HFFc6 (cell line): Measurements from ENCODE around the gene NOVA1. TPM values are rescaled to one million over a fixed set of nuclear protein-coding genes. Genes with fewer than 3 reads are reported as not detected.

Experiments
- DNase-seq: peaks from one replicate; pipeline ENCODE4 v3.0.0-alpha.2; 2018
- H3K27ac Mint-ChIP-seq: 2 replicates; pipeline ENCODE4 v1.8.0; 2020; ENCODE audit warnings: mild to moderate bottlenecking, mixed read lengths
- H3K27me3 Mint-ChIP-seq: 2 replicates; pipeline ENCODE4 v1.8.0; 2021; ENCODE audit warnings: mild to moderate bottlenecking, moderate library complexity, mixed read lengths; ENCODE audit not compliant: insufficient read depth
- H3K36me3 Mint-ChIP-seq: 2 replicates; pipeline ENCODE4 v1.8.0; 2021; ENCODE audit warnings: low read depth, mixed read lengths
- H3K4me1 Mint-ChIP-seq: 2 replicates; pipeline ENCODE4 v1.8.0; 2020; ENCODE audit warnings: low read depth, mixed read lengths
- H3K4me3 Mint-ChIP-seq: 2 replicates; pipeline ENCODE4 v1.8.0; 2020; ENCODE audit warnings: mild to moderate bottlenecking, moderate library complexity, mixed read lengths
- H3K9me3 Mint-ChIP-seq: 2 replicates; pipeline ENCODE4 v1.8.0; 2020; ENCODE audit warnings: mild to moderate bottlenecking, mixed read lengths
- total RNA-seq, 6 experiments: library from RNA; stranded (reverse); fragmentation: NEBNext Ultra II Directional; extraction: Animal tissue kit (Norgen Biotek cat#: 25700); gene quantifications; 2 replicates in 1 of 6; 3 replicates in 5 of 6; pipeline ENCODE4 v1.2.3, GENCODE V29; 2021
- TF ChIP-seq, protein P1 (sequence below): fragments of 200-600 bp; sonication (generic); IDR thresholded peaks from 2 replicates; pipeline ENCODE4 v1.5.0; 2021; ENCODE audit warnings: antibody characterized with exemption, mild to moderate bottlenecking

The NOVA1 gene
- total RNA-seq, 6 experiments from 2014 or later, result not detected

DNA sequence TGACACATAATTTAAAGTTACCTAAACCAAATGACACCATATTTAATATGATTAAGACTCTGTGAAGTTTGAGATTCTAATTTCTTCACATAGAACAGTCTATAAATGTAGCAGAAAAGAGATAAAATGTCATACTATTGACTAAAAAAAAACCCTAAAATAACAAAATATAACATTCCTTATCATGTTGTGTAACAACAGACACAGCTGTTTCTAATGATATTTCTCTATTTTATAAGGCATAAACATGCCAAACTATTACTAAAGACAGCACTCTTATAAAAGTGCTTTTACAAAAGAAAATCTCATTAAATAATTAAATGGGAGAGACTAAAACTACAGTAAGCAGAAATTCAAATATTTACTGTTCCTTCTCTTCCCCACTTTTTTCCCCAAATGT lies 49.4 kb downstream of the NOVA1 start:
- TF ChIP-seq, protein P1, sequence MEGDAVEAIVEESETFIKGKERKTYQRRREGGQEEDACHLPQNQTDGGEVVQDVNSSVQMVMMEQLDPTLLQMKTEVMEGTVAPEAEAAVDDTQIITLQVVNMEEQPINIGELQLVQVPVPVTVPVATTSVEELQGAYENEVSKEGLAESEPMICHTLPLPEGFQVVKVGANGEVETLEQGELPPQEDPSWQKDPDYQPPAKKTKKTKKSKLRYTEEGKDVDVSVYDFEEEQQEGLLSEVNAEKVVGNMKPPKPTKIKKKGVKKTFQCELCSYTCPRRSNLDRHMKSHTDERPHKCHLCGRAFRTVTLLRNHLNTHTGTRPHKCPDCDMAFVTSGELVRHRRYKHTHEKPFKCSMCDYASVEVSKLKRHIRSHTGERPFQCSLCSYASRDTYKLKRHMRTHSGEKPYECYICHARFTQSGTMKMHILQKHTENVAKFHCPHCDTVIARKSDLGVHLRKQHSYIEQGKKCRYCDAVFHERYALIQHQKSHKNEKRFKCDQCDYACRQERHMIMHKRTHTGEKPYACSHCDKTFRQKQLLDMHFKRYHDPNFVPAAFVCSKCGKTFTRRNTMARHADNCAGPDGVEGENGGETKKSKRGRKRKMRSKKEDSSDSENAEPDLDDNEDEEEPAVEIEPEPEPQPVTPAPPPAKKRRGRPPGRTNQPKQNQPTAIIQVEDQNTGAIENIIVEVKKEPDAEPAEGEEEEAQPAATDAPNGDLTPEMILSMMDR, result no peak
- H3K27ac Mint-ChIP-seq, result no peak overlapping the region
- no peak overlapping the region for H3K4me3 Mint-ChIP-seq
- H3K4me1 Mint-ChIP-seq, result no peaks in the 10 kb centered on the region
- DNase-seq, result no peak
- H3K27me3 Mint-ChIP-seq, result no peaks in the 10 kb centered on the region
- H3K36me3 Mint-ChIP-seq, result no peaks in the 10 kb centered on the region
- H3K9me3 Mint-ChIP-seq, result peaks cover 19% of the 10 kb centered on the region

DNA sequence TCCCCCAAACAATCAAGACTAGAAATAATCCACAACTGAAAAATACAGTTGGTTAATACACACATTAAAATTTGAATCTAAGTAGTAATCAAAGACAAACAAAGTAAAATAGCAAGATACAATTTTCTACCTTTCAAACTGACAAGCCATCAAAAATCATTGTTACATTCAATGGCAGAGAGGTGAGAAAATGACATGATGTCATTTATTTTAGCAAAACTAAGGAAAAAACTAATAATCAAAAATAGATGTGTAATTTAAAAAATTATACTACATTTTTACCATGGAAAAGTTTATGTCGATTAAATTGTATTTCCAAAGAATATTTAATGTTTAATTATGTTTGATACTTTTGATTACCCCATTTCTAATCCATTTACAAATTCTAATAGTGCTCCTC lies 59.7 kb downstream of the NOVA1 start:
- TF ChIP-seq, protein P1, result no peak
- Mint-ChIP-seq H3K4me3 (no peak overlapping the region), H3K36me3 (no peaks in the 10 kb centered on the region), H3K27ac (no peak overlapping the region), H3K9me3 (peaks cover 28% of the 10 kb centered on the region), H3K4me1 (no peaks in the 10 kb centered on the region), H3K27me3 (no peaks in the 10 kb centered on the region)
- DNase-seq, result no peak

DNA sequence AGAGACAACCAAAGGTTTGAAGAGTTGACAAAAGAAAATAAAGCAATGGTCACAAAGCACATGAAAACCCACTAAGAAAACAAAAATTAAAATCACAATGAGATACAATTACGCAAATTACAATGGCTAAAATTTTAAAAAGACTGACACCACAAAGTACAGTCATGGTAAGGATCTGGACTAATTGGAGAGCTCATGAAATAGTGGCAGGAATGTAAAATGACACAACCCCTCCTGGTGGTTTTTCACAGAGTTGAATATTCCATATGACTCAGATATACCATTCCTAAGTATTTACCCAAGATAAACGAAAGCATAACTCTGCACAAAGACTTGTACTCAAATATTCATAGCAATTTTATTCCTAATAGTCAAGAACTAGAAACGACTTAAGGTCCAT lies 65.9 kb downstream of the NOVA1 start:
- Mint-ChIP-seq H3K27me3 (no peaks in the 10 kb centered on the region), H3K9me3 (peaks cover 38% of the 10 kb centered on the region), H3K36me3 (no peaks in the 10 kb centered on the region; the same call in 1 of the 2 replicates), H3K27ac (no peak overlapping the region), H3K4me3 (no peak overlapping the region), H3K4me1 (no peaks in the 10 kb centered on the region)
- TF ChIP-seq, protein P1, result no peak
- no peak for DNase-seq

DNA sequence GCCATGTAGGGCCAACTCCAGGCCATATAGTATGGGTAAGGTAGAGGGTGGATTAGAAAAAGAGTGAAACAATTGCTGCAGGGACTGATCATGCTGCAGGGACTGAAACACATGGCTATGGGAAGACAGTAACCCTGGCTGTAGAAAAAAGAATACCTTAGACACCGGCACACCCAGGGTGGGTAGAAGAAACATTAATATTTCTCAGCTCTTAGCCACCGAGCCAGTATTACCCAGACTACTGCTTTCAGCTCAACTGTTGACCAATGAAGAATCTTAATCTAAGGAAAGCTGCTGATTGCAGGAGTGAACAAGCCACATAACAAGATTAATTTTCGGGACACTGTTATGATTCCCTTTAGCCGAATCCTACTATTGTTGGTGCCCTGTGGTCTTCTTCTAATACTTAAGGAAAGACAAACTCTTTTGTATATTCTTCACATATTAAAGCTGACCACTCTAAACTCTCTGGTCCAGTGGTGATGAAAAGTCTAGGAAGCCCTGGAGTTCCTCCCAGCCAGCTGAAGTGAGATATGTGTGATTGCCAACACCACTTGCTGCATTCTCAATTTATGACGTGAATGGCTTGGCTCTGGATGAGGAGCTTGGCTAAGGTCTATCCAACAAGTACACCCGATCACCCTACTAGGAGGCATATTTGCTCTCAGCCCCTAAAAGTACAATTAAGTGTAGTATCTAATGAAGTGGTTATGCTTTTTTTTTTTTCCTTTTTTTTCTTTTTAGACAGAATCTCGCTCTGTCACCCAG lies 69.2 kb downstream of the NOVA1 start:
- H3K27me3 Mint-ChIP-seq, result no peaks in the 10 kb centered on the region
- no peaks in the 10 kb centered on the region; the same call in 1 of the 2 replicates for H3K36me3 Mint-ChIP-seq
- no peak overlapping the region for H3K4me3 Mint-ChIP-seq
- TF ChIP-seq, protein P1, result no peak
- DNase-seq, result no peak
- peaks cover 33% of the 10 kb centered on the region for H3K9me3 Mint-ChIP-seq
- no peak overlapping the region for H3K27ac Mint-ChIP-seq
- H3K4me1 Mint-ChIP-seq, result no peaks in the 10 kb centered on the region

DNA sequence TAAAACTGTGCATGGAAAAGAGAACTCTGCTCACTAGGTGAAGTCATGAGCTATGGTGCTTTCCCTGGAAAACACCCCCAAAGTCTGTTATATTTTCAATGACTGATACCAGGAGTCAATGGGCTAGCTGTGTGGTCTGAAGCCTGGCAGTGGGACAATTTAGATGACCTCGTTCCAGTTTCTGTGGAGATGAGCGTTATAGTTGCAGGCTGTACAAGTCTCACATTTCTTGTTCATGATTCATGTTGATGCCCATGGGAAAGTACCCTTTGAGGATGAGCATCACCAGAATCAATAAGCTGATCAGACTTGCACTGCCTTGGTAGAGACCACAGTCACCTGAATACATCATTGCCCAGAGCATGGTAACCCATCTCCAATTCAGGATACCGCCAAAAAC lies 70.7 kb downstream of the NOVA1 start:
- Mint-ChIP-seq H3K27me3 (no peaks in the 10 kb centered on the region), H3K36me3 (no peaks in the 10 kb centered on the region; the same call in 1 of the 2 replicates), H3K4me1 (no peaks in the 10 kb centered on the region), H3K4me3 (no peak overlapping the region), H3K27ac (no peak overlapping the region), H3K9me3 (peaks cover 38% of the 10 kb centered on the region)
- TF ChIP-seq, protein P1, result no peak
- DNase-seq, result no peak
